Colonic mucosa (tissue), 4 donors: ENCODE measurements around the gene CHTOP. TPM values are rescaled to one million over a fixed set of nuclear protein-coding genes. Genes with fewer than 3 reads are reported as not detected.
A peak's percentile ranks its signal among the peaks of the same experiment; 100 is the strongest.
"Not testable (repeated sequence)": the region's sequence is repeated elsewhere in the genome, so short reads cannot be mapped to it uniquely, and the experiment has no call there.

Experiments
- DNase-seq: peaks from one replicate; pipeline ENCODE4 v3.0.0-alpha.2; 2020
- H3K27ac ChIP-seq: fragments of 200-600 bp; one replicate; pipeline ENCODE4 v1.8.0; 2021
- H3K27me3 ChIP-seq: fragments of 200-600 bp; one replicate; pipeline ENCODE4 v1.8.0; 2021
- H3K36me3 ChIP-seq: fragments of 200-600 bp; one replicate; pipeline ENCODE4 v1.8.0; 2021
- H3K4me1 ChIP-seq: fragments of 200-600 bp; one replicate; pipeline ENCODE4 v1.8.0; 2021; ENCODE audit warnings: mild to moderate bottlenecking
- H3K4me3 ChIP-seq: fragments of 200-600 bp; one replicate; pipeline ENCODE4 v1.8.0; 2021
- H3K9ac ChIP-seq, 2 donors: one replicate each; pipeline ENCODE4 v1.7.0; 2013; ENCODE audit warnings: control low read depth in 2 of 2, low read depth in 2 of 2, low read length in 2 of 2
- H3K9me3 ChIP-seq: fragments of 200-600 bp; one replicate; pipeline ENCODE4 v1.8.0; 2021
- intact Hi-C: fragments of 100-400 bp; cut with DNase I; formaldehyde crosslinking; loops from one replicate; pipeline ENCODE4 v1.14.1; 2022
- total RNA-seq, 2 donors: library from RNA; stranded (reverse); fragmentation: NEBNext Ultra II Directional in 1 of 2; extraction: Animal tissue kit (Norgen Biotek cat#: 25700) in 1 of 2; gene quantifications; one replicate each; pipeline ENCODE4 v1.2.1, GENCODE V29; 2021
- TF ChIP-seq, protein P1 (sequence below): fragments of 200-600 bp; IDR thresholded peaks from one replicate; pipeline ENCODE4 v1.8.0; 2022; ENCODE audit warnings: antibody characterized with exemption, mild to moderate bottlenecking
- donor health status: healthy.
- donor health status: DM: no; HTN: no; CAD: no.
- donor health status: DM: no; HTN: no; CAD: no.

Gene CHTOP
- total RNA-seq, 2 donors from 2014 or later: 51.3 to 88.6 TPM

DNA sequence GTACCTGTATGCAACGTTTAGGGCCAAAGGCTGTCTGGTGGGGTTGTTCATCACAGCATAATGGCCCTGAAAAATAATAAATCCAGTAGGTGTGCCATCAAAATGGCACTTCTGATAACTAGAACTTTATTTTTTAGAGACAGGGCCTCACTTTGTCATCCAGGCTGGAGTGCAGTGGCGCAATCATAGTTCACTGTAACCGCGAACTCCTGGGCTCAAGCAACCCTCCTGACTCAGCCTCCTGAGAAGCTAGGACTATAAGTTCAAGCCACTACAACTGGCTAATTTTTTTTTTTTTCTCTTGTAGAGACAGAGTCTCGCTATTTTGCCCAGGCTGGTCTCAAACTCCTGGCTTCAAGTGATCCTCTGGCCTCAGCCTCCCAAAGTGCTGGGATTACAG is 29.3 kb downstream of the CHTOP start:
- H3K9ac ChIP-seq: no peak overlapping the region
- H3K9me3 ChIP-seq: no peaks in the 10 kb centered on the region
- H3K36me3 ChIP-seq: peaks cover 38% of the 10 kb centered on the region

DNA sequence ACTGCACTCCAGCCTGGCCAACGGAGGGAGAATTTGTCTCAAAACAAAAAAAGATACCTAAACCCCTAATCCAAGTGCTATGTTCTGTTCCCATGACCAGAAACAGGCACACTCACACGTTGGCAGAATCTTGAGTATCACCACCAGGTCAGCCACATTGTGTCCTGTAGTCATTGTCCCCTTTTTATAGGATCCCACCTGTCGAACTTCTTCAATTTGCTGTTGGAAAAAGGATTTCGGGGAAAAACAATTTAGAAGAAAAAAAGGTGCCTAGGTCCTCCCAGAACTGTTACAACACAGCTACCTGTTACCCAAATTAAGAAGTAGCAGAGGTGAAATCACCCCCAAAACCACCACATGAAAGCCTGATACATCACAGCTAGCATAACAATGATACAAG is 33.6 kb downstream of the CHTOP start:
- peaks cover 9% of the 10 kb centered on the region for H3K4me1 ChIP-seq
- no peak overlapping the region for H3K27ac ChIP-seq
- TF ChIP-seq, protein P1, sequence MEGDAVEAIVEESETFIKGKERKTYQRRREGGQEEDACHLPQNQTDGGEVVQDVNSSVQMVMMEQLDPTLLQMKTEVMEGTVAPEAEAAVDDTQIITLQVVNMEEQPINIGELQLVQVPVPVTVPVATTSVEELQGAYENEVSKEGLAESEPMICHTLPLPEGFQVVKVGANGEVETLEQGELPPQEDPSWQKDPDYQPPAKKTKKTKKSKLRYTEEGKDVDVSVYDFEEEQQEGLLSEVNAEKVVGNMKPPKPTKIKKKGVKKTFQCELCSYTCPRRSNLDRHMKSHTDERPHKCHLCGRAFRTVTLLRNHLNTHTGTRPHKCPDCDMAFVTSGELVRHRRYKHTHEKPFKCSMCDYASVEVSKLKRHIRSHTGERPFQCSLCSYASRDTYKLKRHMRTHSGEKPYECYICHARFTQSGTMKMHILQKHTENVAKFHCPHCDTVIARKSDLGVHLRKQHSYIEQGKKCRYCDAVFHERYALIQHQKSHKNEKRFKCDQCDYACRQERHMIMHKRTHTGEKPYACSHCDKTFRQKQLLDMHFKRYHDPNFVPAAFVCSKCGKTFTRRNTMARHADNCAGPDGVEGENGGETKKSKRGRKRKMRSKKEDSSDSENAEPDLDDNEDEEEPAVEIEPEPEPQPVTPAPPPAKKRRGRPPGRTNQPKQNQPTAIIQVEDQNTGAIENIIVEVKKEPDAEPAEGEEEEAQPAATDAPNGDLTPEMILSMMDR: no peak
- intact Hi-C loops: loop anchor here (10.0 kb wide), 1 partner anchor 93 kb away; no protein-coding TSS in a partner anchor
- H3K27me3 ChIP-seq: no peaks in the 10 kb centered on the region
- H3K9me3 ChIP-seq: no peaks in the 10 kb centered on the region
- DNase-seq: no peak
- peaks cover 38% of the 10 kb centered on the region for H3K36me3 ChIP-seq
- no peak overlapping the region for H3K9ac ChIP-seq
- no peak overlapping the region for H3K4me3 ChIP-seq

More for the DNA sequence above, 29.3 kb downstream of the CHTOP start:
- no peak overlapping the region for H3K27ac ChIP-seq
- no peak for DNase-seq
- H3K4me1 ChIP-seq: peaks cover 5% of the 10 kb centered on the region
- H3K4me3 ChIP-seq: no peak overlapping the region
- TF ChIP-seq, protein P1: no peak
- intact Hi-C loops: loop anchor here (10.0 kb wide), 1 partner anchor 88 kb away; no protein-coding TSS in a partner anchor
- H3K27me3 ChIP-seq: no peaks in the 10 kb centered on the region

DNA sequence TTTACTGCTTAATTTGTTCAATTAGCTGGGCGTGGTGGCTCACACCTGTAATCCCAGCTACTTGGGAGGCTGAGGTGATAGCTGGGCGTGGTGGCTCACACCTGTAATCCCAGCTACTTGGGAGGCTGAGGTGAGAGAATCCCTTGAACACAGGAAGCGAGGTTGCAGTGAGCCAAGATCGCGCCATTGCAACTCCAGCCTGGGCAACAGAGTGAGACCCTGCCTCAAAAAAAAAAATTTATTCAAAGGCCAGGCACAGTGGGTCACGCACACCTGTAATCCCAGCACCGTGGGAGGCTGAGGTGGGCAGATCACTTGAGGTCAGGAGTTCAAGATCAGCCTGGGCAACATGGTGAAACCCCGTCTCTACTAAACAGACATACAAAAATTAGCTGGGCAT is 34.8 kb downstream of the CHTOP start:
- not testable (repeated sequence) for H3K9me3 ChIP-seq, H3K9ac ChIP-seq, H3K27ac ChIP-seq, H3K4me3 ChIP-seq, DNase-seq, H3K4me1 ChIP-seq, H3K27me3 ChIP-seq
- intact Hi-C loops: loop anchor here (10.0 kb wide), 1 partner anchor 94 kb away; no protein-coding TSS in a partner anchor
- H3K36me3 ChIP-seq: peaks cover 30% of the 10 kb centered on the region

DNA sequence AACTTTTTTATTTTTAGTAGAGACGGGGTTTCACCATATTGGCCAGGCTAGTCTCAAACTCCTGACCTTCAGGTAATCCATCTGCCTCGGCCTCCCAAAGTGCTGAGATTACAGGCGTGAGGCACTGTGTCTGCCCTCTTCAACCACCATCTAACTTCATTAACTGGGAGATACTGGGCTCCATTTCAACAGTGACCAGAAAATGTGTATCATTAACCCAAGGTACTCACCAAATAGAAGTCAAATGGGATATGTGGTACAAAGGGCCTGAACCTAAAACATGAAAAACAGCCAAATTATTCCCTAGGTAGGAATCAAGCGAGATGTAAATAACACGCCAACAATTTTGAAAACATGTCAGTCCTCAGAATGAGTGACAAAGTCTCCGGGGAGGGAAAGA is 35.7 kb downstream of the CHTOP start:
- no peak overlapping the region for H3K27ac ChIP-seq
- H3K4me3 ChIP-seq: peak overlapping the region; percentile 93
- H3K4me1 ChIP-seq: peaks cover 9% of the 10 kb centered on the region
- H3K36me3 ChIP-seq: peaks cover 24% of the 10 kb centered on the region
- H3K27me3 ChIP-seq: no peaks in the 10 kb centered on the region
- intact Hi-C loops: loop anchor here (10.0 kb wide), 2 partner anchors 95 to 315 kb away; partner anchors contain the start of gene RAB13
- no peaks in the 10 kb centered on the region for H3K9me3 ChIP-seq
- TF ChIP-seq, protein P1: no peak
- no peak for DNase-seq
- H3K9ac ChIP-seq: peak overlapping the region; percentile 90 to 95

DNA sequence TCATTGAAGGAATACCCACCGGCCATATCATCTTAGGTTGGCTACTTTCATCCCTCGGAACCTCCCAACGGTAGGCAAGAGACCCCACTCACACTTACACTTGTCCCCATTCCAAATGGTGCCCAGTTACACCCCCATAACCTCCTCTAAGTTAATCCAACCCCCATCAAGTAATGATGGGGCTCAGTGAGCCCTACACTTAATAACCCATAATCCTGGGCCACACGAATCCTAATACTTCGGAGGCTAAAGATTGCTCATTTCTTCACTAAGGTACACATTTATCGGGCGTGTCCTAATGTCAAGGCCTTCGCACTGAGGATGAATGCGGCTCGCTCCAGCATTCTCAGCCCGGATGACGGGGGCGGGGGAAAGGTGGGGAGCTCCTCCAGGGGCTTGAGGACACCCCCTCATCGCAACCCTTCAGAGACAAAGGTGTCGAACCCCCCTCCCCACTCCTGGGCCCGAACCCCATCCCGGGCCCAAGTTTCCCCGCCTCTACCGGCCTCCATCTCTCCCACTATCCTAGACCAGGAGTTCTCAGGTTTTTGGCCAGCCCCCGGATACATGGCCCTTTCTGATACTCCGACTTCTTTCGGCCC is 36.5 kb downstream of the CHTOP start:
- TF ChIP-seq, protein P1: no peak
- intact Hi-C loops: loop anchor here (10.0 kb wide), 1 partner anchor 314 kb away; the partner anchor contains the start of gene RAB13
- no peak for DNase-seq
- Histone ChIP-seq H3K36me3 (peaks cover 20% of the 10 kb centered on the region), H3K9ac (peak overlapping the region; percentile 90 to 95), H3K27ac (peak overlapping the region; percentile 55), H3K4me1 (peaks cover 9% of the 10 kb centered on the region), H3K9me3 (no peaks in the 10 kb centered on the region), H3K4me3 (peak overlapping the region; percentile 93), H3K27me3 (no peaks in the 10 kb centered on the region)
